Astrocyte of the cerebellum (primary cell): ENCODE results near the gene PRTN3.

Source experiments
- DNase-seq: peaks from one replicate; pipeline ENCODE4 v3.0.0-alpha.2; 2011; ENCODE audit warnings: low read depth
- H3K4me3 ChIP-seq: 2 replicates; pipeline ENCODE4 v1.5.1; 2011; ENCODE audit warnings: mild to moderate bottlenecking, low read depth, low read length, moderate library complexity
- in situ Hi-C: cut with HindIII; loops from 2 replicates; pipeline ENCODE4 v1.10.0; 2017; ENCODE audit warnings: low sequenced_read_pairs
- TF ChIP-seq, protein P1 (sequence below): IDR thresholded peaks from 2 replicates; pipeline ENCODE4 v1.5.1; 2012; ENCODE audit warnings: low read length, low read depth, moderate library complexity, mild to moderate bottlenecking; ENCODE audit errors: missing control alignments

The PRTN3 gene, protein sequence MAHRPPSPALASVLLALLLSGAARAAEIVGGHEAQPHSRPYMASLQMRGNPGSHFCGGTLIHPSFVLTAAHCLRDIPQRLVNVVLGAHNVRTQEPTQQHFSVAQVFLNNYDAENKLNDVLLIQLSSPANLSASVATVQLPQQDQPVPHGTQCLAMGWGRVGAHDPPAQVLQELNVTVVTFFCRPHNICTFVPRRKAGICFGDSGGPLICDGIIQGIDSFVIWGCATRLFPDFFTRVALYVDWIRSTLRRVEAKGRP

DNA sequence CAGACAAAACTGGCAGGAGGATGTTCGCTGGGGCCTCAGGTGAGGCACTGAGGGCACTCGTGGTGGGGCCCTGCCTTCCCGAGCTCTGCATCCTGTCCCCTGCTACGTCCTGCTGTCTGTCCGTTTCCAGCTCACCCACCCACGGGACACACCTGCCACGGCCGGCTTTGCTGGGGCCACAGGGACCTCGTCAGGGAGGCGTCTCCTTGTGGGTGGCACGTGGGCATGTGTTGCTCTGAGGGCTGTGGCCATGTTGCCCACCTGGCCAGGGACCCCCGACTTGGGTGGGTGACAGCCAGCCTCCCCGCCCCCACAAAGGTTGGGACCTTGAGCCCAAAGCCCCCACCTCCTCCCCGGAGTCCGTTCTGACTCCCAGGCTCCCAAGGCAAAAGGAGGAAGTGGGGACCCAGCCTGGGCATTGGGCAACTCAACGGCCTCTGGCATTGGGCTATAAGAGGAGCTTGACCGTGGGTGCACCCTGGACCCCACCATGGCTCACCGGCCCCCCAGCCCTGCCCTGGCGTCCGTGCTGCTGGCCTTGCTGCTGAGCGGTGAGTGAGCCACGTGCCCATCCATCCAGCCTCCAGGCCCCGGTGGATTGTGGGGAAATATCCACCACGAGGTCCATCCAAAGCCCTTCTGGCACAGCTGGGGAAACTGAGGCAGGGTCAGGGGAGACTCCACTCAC lies at the start of gene PRTN3:
PRTN3 (plus strand) TSS at position 481 of the 688 bp plus-strand sequence; CDS start at position 491, 10 bp downstream.
- TF ChIP-seq, protein P1, sequence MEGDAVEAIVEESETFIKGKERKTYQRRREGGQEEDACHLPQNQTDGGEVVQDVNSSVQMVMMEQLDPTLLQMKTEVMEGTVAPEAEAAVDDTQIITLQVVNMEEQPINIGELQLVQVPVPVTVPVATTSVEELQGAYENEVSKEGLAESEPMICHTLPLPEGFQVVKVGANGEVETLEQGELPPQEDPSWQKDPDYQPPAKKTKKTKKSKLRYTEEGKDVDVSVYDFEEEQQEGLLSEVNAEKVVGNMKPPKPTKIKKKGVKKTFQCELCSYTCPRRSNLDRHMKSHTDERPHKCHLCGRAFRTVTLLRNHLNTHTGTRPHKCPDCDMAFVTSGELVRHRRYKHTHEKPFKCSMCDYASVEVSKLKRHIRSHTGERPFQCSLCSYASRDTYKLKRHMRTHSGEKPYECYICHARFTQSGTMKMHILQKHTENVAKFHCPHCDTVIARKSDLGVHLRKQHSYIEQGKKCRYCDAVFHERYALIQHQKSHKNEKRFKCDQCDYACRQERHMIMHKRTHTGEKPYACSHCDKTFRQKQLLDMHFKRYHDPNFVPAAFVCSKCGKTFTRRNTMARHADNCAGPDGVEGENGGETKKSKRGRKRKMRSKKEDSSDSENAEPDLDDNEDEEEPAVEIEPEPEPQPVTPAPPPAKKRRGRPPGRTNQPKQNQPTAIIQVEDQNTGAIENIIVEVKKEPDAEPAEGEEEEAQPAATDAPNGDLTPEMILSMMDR = no peak
- in situ Hi-C loops = no loop called here
- no peak for DNase-seq
- no peak within 1 kb of the TSS for H3K4me3 ChIP-seq

DNA sequence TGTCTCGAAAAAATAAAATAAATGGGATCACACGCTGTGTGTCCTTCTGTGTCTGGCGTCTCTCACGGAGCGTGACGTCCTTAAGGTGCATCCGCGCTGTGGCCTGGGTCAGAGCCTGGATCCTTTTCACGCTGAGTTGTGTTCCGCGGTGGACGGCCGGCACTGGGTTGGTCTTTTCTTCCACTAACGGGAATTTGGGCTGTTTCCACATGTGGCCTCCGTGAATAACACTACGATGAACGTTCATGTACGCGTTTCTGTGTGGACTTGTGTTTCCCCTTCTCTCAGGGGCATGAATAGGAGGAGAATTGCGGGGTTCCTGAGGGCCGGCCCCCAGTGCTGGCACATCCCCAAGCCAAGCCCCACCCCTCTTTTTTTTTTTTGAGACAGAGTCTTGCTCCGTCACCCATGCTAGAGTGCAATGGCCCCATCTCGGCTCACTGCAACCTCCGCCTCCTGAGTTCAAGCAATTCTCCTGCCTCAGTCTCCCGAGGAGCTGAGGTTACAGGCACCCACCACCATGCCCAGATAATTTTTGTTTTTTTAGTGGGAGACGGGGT lies 49.7 kb upstream of the PRTN3 start:
- in situ Hi-C loops = no loop called here
- TF ChIP-seq, protein P1 = no peak
- H3K4me3 ChIP-seq = no peak overlapping the region
- DNase-seq = no peak

DNA sequence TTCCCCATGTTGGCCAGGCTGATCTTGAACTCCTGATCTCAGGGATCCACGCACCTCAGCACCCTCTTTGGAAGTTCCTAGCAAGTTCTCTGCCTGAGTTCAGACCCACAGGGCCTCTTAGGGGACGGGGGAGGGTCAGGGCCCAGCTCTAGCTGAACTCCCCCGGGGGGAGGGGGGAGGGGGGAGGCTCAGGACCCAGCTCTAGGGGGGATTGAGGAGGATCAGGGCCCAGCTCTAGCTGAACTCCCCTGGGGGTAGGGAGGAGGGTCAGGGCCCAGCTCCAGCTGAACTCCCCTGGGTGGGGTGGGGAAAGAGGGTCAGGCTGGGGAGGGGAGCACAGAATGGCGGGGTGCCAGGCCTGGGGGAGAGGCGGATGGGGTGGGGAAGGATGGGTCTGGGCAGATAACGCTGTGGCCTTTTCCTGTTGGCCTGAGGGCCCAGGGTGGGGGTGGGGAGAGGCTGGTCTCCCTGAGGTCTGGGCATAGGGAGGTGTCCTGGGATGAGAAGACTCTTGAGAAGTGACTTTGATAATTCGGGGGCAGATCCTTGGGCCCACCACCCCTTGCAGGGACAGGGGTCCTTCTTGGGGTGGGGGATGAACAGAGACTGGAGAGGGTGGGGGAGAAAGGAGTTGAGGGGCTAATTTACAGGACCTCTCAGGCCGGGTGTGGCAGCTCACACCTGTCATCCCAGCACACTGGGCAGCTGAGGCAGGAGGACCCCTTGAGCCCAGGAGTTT lies 49.1 kb upstream of the PRTN3 start:
- TF ChIP-seq, protein P1 = no peak
- no peak overlapping the region for H3K4me3 ChIP-seq
- in situ Hi-C loops = no loop called here
- DNase-seq = no peak

DNA sequence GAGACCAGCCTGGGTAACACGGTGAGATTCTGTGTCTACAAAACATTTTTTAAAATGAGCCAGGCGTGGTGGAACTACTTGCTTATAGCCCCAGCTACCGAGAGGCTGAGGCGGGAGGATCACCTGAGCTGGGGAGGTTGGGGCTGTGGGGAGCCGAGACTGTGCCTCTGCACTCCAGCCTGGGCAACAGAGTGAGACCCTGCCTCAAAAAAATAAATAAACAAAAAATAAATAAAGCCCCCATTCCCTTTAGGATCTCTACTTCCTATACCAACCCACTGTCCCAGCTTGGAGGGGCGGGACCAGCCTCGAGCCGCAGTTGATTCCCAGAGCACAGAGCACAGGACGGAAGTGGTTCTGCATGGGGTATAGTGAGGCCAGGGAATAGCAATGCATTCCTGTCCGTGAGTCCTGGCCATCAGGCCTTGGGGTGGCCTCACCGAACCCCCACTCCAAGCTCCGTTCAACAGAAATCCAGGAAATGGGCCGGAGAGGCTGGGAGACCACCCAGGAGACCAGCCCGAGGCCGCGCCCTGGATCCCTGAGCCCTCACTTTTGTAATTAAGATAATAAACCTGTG lies 48.4 kb upstream of the PRTN3 start:
- H3K4me3 ChIP-seq = no peak overlapping the region
- TF ChIP-seq, protein P1 = no peak
- in situ Hi-C loops = no loop called here
- DNase-seq = no peak

DNA sequence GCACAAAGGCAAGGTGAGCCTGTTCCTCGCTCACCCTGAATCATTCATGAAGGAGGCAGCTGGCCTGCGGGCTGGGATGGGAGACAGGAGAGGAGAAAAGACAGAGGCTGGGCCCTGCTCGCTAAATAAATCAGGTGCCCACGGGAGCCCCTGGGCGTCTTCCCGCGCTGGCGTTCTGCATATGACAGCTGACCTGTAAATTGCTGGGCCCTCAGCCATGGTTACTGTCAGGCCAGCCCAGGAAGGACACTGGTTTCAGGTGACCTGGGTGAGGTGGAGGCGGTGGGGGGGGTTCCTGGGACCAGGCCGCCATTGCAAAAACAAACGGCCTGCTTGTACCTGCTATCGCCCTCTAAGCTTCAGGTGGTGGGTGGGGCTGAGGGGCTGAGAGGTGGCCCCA lies 47.0 kb upstream of the PRTN3 start:
- TF ChIP-seq, protein P1 = no peak
- H3K4me3 ChIP-seq = no peak overlapping the region
- in situ Hi-C loops = no loop called here
- DNase-seq = no peak

DNA sequence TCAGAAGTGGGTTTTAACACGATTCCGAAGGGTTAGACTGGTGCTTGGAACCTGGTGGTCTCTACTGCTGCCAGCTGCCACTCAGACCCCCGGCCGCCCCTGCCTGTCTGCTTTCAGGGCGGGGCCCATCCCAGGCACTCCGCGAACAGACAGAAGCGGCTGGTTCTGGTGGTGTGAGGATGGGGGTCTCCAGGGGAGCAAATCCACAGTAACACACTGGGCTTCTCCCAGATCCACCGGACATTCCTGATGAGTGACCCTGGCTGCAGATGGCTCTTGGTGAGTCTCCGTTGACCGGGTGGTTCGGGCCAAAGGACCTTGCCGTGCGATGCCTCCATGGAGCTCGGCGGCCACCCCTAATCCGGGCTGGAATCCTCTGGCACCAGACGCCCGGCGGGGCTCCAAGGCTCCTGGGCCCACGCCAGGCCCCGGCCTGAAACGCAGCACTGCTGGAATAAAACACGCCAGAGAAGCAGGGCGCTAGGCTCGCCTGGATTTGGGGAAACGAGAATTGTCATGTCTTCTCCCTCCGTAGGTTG lies 45.7 kb upstream of the PRTN3 start:
- TF ChIP-seq, protein P1 = no peak

More for the DNA sequence above, 45.7 kb upstream of the PRTN3 start:
- H3K4me3 ChIP-seq = no peak overlapping the region
- in situ Hi-C loops = no loop called here
- DNase-seq = no peak
